Fibroblast of skin of abdomen (primary cell): ENCODE measurements around the gene PDGFB. TPM values are rescaled to one million over a fixed set of nuclear protein-coding genes. Genes with fewer than 3 reads are reported as not detected.

Source experiments
- DNase-seq: peaks from one replicate; pipeline ENCODE4 v3.0.0-alpha.2; 2013
- polyA plus RNA-seq, 2 experiments: library from polyadenylated mRNA; unstranded; fragments of 120-200 nt; gene quantifications; one replicate each; pipeline ENCODE4 v1.2.1, GENCODE V29; 2013; ENCODE audit not compliant: insufficient read length in 2 of 2

The PDGFB gene
- polyA plus RNA-seq (2013, experiment 1 of 2; ENCODE audit: insufficient read length): 0.22 TPM
- polyA plus RNA-seq (2013, experiment 2 of 2; ENCODE audit: insufficient read length): 0.22 TPM

- no peak for DNase-seq
These were observed at the start of gene PDGFB for GRCh38 chr22:39244496-39245129. Gene PDGFB (minus strand): TSS chr22:39244982. CDS start chr22:39243963, 1,019 bp downstream.

GRCh38 chr22:39293766-39294368 is 49.1 kb upstream of the PDGFB start:
- no peak for DNase-seq

DNA sequence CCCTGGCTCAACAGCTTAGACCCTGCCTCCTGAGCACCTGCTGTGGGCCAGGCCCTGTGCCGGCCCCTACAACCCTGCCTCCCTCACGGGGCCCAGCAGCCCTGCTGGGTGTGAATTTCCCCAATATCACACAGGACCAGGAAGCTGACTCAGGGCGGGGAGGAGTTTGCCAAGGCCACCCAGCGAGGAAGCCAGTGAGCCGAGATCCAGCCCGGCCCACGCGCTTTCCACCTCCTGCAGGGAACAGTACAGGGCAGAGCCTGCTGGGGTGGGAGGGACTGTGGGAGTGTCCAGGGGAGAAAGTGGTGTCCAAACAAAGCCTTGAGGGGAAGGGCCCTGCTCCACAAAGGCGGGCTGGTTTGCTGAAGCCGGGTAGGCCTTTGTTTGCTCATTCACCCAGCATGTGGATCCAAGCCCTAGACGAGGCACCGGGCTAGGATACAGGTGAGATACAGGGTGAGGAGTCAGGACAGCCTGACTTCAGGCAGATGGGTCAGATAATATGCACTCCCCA is 47.8 kb upstream of the PDGFB start:
- DNase-seq: peak; percentile 93

DNA sequence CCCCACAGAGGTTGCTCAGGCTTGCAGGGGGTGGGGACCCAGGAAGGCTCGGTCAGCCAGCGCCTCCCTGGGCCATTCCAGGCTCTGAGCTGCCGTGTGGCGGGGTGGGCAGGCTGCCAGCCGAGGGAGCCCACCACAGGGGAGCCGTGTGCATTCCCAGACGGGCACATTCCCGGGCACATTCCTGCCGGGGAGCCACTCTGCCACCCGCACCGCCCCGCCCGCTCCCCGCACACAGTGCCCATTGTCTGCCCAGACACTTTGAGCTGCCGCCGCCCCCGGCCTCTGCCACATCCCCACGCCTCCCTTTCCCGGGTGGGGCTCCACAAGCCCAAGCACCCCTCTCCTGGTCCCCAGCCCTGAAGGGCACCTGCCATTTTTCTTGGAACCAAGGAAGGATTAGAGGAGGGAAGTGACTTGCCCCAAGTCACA is 47.3 kb upstream of the PDGFB start:
- DNase-seq: peak; percentile 16

- no peak for DNase-seq
These were observed 46.7 kb upstream of the PDGFB start for GRCh38 chr22:39291523-39291922.

GRCh38 chr22:39290724-39291161 is 46.0 kb upstream of the PDGFB start:
- peak; percentile 13 for DNase-seq

GRCh38 chr22:39289975-39290720 is 45.4 kb upstream of the PDGFB start:
- DNase-seq: no peak

DNA sequence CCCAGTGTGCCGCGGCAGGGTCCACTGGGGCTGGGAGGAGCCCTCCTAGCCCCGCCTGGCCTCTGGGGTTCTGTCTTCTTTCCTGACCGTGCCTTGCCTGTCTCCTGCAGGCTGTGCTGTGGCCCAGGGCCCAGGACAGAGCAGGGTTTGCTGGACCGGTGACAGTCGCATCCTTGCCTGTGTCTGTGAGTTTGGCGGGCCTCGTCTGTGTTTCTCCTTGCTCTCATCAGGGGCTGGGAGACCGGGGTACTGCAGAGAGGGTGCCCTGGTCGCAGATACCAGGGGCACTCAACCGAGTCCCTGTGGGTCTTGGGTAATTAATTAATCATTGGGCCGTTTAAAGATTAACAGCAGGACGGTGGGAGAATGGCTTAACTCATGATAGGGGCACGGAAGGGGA is 44.8 kb upstream of the PDGFB start:
- DNase-seq: no peak

DNA sequence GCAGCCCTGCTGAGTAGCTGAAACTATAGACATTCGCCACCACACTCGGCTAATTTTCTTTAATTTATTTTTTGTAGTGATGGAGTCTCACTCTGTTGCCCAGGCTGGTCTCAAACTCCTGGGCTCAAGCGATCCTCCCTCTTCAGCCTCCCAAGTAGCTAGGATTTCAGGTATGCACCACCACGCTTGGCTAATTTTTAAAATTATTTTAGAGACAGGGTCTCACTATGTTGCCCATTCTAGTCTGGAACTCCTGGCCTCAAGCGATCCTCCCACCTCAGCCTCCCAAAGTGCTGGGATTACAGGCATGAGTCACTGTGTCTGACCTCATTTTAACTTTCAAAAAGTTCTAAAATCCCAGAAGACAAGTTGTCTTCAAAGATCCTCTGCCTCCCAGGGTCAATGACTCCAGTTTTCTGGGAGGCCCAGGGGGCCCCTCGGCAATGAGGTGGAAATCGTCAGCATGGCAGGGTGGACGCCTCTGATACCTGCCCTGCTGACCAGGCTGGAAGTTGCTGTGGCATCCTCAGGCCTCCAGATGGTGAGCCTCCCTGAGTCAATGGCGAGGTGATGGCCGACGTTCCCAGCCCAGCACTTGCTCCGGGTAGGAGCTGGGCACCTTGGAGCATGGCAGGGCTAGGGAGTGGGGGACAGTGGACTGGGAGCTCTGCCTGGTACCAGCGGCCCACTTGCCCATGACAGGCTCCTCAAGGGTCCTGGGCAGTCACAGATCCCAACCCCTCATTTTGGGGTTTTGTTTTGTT is 43.5 kb upstream of the PDGFB start:
- DNase-seq: no peak

DNA sequence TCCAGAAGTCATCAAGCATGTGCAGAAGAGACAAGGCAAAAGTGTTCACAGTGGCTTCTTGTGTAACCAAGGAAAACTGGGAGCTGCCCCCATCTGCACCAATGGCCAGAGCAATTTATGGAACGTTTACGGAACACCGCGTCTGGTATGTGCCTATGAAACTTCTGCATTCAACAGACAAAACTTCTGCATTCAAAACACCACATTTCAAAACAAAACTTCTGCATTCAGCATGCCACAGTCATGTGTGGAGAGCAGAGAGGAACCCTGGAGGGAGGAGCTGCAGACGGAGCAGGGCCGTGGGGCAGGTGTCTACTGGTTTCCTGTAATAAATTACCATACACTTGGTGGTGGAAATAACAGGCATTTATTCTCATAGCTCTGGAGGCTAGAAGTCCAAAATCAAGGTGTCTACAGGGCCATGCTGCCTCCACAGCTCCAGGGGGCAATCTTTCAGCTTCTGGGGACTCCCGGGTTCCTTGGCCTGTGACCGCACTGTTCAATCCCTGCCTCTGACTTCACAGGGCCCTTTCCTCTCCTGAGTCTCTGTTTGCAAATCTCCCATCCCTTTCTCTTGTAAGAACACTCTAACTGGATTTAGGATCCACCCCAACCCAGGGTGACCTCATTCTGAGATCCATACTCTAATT is 42.4 kb upstream of the PDGFB start:
- peak; percentile 62 for DNase-seq

- DNase-seq: no peak
These were observed 40.2 kb upstream of the PDGFB start for GRCh38 chr22:39284983-39285382.

DNA sequence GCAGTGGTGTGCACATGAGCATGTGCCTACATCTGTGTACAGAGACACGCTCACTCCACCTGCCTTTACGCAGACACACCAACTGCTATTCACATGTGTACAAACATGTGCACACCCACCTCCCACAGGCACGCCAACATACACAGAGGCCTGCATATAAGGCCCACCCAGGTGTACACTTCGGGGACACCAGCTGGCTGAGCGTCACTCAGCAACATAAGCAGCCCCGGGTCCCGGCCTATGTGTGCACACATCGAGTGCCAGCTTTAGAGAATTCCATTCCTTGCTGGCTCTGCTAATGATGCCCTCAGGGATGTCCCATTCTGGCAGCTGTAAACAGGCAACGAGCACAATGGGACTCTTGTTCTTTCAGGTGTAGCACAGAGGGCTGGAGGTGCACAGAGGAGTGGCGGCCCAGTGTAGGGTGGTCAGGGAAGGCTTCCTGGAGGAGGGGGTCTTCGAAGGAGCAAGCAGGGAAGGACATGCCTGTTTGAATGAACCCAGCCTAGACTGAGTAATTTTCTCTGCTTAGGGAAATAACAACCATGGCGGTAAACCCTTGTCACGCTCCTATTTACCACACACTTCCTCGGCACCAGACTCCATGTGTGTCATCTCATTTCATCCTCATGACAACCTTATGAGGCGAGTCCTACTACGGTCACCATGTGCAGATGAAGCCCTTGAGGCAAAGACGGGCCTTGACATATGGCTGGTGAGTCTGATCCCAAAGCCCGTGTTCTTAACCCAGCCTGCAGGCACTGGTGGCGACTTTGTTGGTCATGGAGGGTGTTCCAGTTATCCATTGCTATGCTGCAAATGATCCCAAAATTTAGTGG is 39.6 kb upstream of the PDGFB start:
- DNase-seq: no peak

GRCh38 chr22:39283322-39284141 is 38.8 kb upstream of the PDGFB start:
- no peak for DNase-seq

- no peak for DNase-seq
These were observed 38.0 kb upstream of the PDGFB start for GRCh38 chr22:39282645-39283321.

- no peak for DNase-seq
These were observed 36.3 kb upstream of the PDGFB start for GRCh38 chr22:39281126-39281525.

- DNase-seq: no peak
These were observed 35.5 kb upstream of the PDGFB start for GRCh38 chr22:39280250-39280649.

GRCh38 chr22:39279170-39279850 is 34.5 kb upstream of the PDGFB start:
- DNase-seq: no peak

DNA sequence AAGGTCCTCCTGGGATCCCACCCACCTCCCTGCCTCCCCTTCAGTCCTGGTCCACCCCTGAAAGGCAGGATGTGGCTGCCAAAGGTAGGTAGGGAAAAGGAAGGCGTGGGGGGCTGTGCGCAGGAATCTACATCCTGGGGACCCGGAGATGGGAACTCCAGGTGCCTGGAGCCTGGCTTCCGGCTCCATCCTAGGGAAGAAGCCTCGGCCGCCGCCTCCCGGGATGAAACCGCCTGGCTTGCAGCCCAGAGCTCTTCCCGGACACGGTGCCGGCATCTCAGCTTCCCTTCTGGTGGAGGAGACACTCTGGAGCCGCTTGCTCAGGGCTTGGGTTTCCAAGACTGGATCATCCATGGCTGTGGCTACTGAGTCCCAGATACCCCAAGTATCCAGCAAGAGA is 33.3 kb upstream of the PDGFB start:
- DNase-seq: peak; percentile 56

- peak; percentile 75 for DNase-seq
These were observed 32.4 kb upstream of the PDGFB start for GRCh38 chr22:39277142-39277607.
